GM12892 (cell line): Measurements from ENCODE around the gene ZNF695.

Experiments used
- DNase-seq: peaks from one replicate; pipeline ENCODE4 v3.0.0; 2011; ENCODE audit not compliant: insufficient read length
- FAIRE-seq: peaks from 2 replicates; lab custom pipeline; 2011; peaks lifted over from hg19 to GRCh38; lab: Jason Lieb, UNC
- POLR2A ChIP-seq: IDR thresholded peaks from 2 replicates; pipeline ENCODE4 v1.6.1; 2011; ENCODE audit warnings: low read depth, low read length, control low read depth
- POLR2AphosphoS5 ChIP-seq: IDR thresholded peaks from 2 replicates; pipeline ENCODE4 v1.6.1; 2011; ENCODE audit warnings: low read depth, low read length, control low read depth
- TAF1 ChIP-seq: IDR thresholded peaks from 2 replicates; pipeline ENCODE4 v1.6.1; 2011; ENCODE audit warnings: low read depth, mild to moderate bottlenecking, control low read depth, low read length, borderline replicate concordance

ZNF695 gene

GRCh38 chr1:246989901-246990300, 18.0 kb downstream of the ZNF695 start:
- FAIRE-seq (no peak), DNase-seq (no peak)
- TF ChIP-seq TAF1 (no peak), POLR2AphosphoS5 (no peak), POLR2A (no peak)

- TF ChIP-seq POLR2A (no peak), POLR2AphosphoS5 (no peak), TAF1 (no peak)
- no peak for FAIRE-seq
Measured at GRCh38 chr1:246988316-246988715, 19.5 kb downstream of the ZNF695 start.

GRCh38 chr1:246987083-246987690, 20.7 kb downstream of the ZNF695 start:
- TF ChIP-seq TAF1 (no peak), POLR2A (no peak), POLR2AphosphoS5 (no peak)
- FAIRE-seq = no peak
- no peak for DNase-seq

More at GRCh38 chr1:246988316-246988715, 19.5 kb downstream of the ZNF695 start:
- DNase-seq = no peak

- DNase-seq = no peak
- no peak for FAIRE-seq
- TF ChIP-seq TAF1 (no peak), POLR2AphosphoS5 (no peak), POLR2A (no peak)
Measured at GRCh38 chr1:246978785-246979184, 29.1 kb downstream of the ZNF695 start.

- FAIRE-seq (no peak), DNase-seq (no peak)
- TF ChIP-seq TAF1 = no peak
- TF ChIP-seq POLR2AphosphoS5 = no peak
- no peak for TF ChIP-seq POLR2A
Measured at GRCh38 chr1:246978281-246978680, 29.6 kb downstream of the ZNF695 start.

GRCh38 chr1:246971969-246972368, 35.9 kb downstream of the ZNF695 start:
- DNase-seq (no peak), FAIRE-seq (no peak)
- TF ChIP-seq TAF1 = no peak

- FAIRE-seq (no peak), DNase-seq (no peak)
- no peak for TF ChIP-seq POLR2AphosphoS5
- no peak for TF ChIP-seq POLR2A
- TF ChIP-seq TAF1 = no peak
Measured at GRCh38 chr1:246971090-246971721, 36.7 kb downstream of the ZNF695 start.

- FAIRE-seq (no peak), DNase-seq (no peak)
Measured at GRCh38 chr1:246969621-246970020, 38.2 kb downstream of the ZNF695 start.

GRCh38 chr1:246966502-246966901, 41.4 kb downstream of the ZNF695 start:
- DNase-seq (no peak), FAIRE-seq (no peak)
- TF ChIP-seq POLR2A = no peak
- TF ChIP-seq TAF1 = no peak
- TF ChIP-seq POLR2AphosphoS5 = no peak

More at GRCh38 chr1:246969621-246970020, 38.2 kb downstream of the ZNF695 start:
- TF ChIP-seq TAF1 (no peak), POLR2AphosphoS5 (no peak), POLR2A (no peak)

GRCh38 chr1:246959944-246960693, 47.7 kb downstream of the ZNF695 start:
- TF ChIP-seq TAF1 (no peak), POLR2A (no peak), POLR2AphosphoS5 (no peak)
- DNase-seq = no peak
- no peak for FAIRE-seq

GRCh38 chr1:246954126-246954525, 53.7 kb downstream of the ZNF695 start:
- DNase-seq = no peak
- TF ChIP-seq POLR2A (no peak), POLR2AphosphoS5 (no peak), TAF1 (no peak)
- FAIRE-seq = no peak
